Measurements from ENCODE around the gene LHX8. TPM values are rescaled to one million over a fixed set of nuclear protein-coding genes. Genes with fewer than 3 reads are reported as not detected.

Gene LHX8
- total RNA-seq, 1 experiment from 2014 or later = not detected

- H3K4me1 ChIP-seq (ENCODE audit: insufficient read depth, low read length) = peaks cover 3% of the 10 kb centered on the region; the same call in 1 of the 2 replicates
- H3K56ac ChIP-seq (ENCODE audit: insufficient read length, low read depth, low read length) = no peak overlapping the region
- H3K79me2 ChIP-seq (ENCODE audit: insufficient read depth, low read length) = no peaks in the 10 kb centered on the region
- H3T11ph ChIP-seq (ENCODE audit: low read length) = no peak overlapping the region
- no peak for DNase-seq
- no peak overlapping the region for H2BK20ac ChIP-seq (ENCODE audit: low read depth, low read length, poor library complexity, severe bottlenecking)
- H3K27me3 ChIP-seq (ENCODE audit: insufficient read depth, low read length) = peaks cover 53% of the 10 kb centered on the region
- H3K23me2 ChIP-seq (ENCODE audit: insufficient read length, low read depth, low read length, poor library complexity, severe bottlenecking) = peaks cover 35% of the 10 kb centered on the region
- H2AFZ ChIP-seq (ENCODE audit: low read length) = no peak overlapping the region
- H3K23ac ChIP-seq (ENCODE audit: insufficient read length, low read depth, low read length) = no peak overlapping the region
- peaks cover 0 to 12% of the 10 kb centered on the region in 2 experiments; a peak in 1 of 5 replicates for H3K9me3 Mint-ChIP-seq
- no peak overlapping the region for H4K8ac ChIP-seq (replicated peaks; ENCODE audit: insufficient read length, low read depth, low read length)
- H3K4me3 Mint-ChIP-seq = peak overlapping the region; percentile 67 to 93
- no peak overlapping the region for H2BK12ac ChIP-seq (ENCODE audit: insufficient read length, low read depth, low read length)
- no peak overlapping the region for H3K4ac ChIP-seq (ENCODE audit: low read depth, low read length)
- H3K18ac ChIP-seq (ENCODE audit: insufficient read length, low read depth, low read length) = no peak overlapping the region
- H2AK5ac ChIP-seq (ENCODE audit: insufficient read length, low read length) = no peak overlapping the region
- H3K14ac ChIP-seq (ENCODE audit: insufficient read depth, low read length) = 0 out of 2 replicates have a peak overlapping the region, but pooled peaks have one; percentile 22
- WGBS (ENCODE audit: extremely low coverage, insufficient read length, low lambda C conversion rate) = no CpG with 5 or more reads among the region's 23 CpGs
- H4K91ac ChIP-seq (ENCODE audit: insufficient read length, low read depth, low read length) = no peak overlapping the region
- no peak overlapping the region for H3K9ac ChIP-seq (ENCODE audit: extremely low read depth, insufficient read length, low read length)
- H3K36me3 Mint-ChIP-seq (ENCODE audit: insufficient read depth in 1 of 3, low read depth in 3 of 3) = no peaks in the 10 kb centered on the region
- no peak overlapping the region for H2BK5ac ChIP-seq (ENCODE audit: insufficient read length, low read length)
- H3K4me2 ChIP-seq (ENCODE audit: insufficient read depth, insufficient read length, low read length) = peak overlapping the region; percentile 95
- no peak overlapping the region for H4K5ac ChIP-seq (ENCODE audit: insufficient read length, low read depth, low read length)
- H3K27me3 Mint-ChIP-seq (ENCODE audit: low read depth) = peaks cover 98% of the 10 kb centered on the region
- H4K20me1 ChIP-seq (ENCODE audit: control insufficient read depth, insufficient read depth, insufficient read length) = no peaks in the 10 kb centered on the region
- no peak overlapping the region for H3K27ac ChIP-seq (ENCODE audit: insufficient read length, low read depth, low read length)
- TF ChIP-seq CTCF (conservative IDR thresholded peaks at IDR 0.05) = no peak
- H3K9me3 ChIP-seq (ENCODE audit: control insufficient read depth, low read depth, low read length) = no peaks in the 10 kb centered on the region
- no peak overlapping the region for H2BK120ac ChIP-seq (ENCODE audit: low read depth, low read length, poor library complexity, severe bottlenecking)
- no peak overlapping the region for H2BK15ac ChIP-seq (ENCODE audit: low read depth, low read length)
- H3K27ac Mint-ChIP-seq = no peak overlapping the region
- no peaks in the 10 kb centered on the region for H3K79me1 ChIP-seq (ENCODE audit: insufficient read depth, low read depth, low read length, poor library complexity, severe bottlenecking)
- peaks cover 56 to 60% of the 10 kb centered on the region in 2 experiments for H3K4me1 Mint-ChIP-seq
Observed at GRCh38 chr1:75135573-75136194, 1.5 kb downstream of the LHX8 start.

Data from H9 (cell line).